G401.6 (cell line): ENCODE results near the gene GPR162.
"Not testable (repeated sequence)": the region's sequence is repeated elsewhere in the genome, so short reads cannot be mapped to it uniquely, and the experiment has no call there.

Experiments used
- FAIRE-seq: peaks from 2 replicates; lab custom pipeline; 2012; peaks lifted over from hg19 to GRCh38; lab: Jason Lieb, UNC

GPR162 gene

GRCh38 chr12:6860942-6861341 lies 39.3 kb downstream of the GPR162 start:
- FAIRE-seq = no peak

- no peak for FAIRE-seq
Observed at GRCh38 chr12:6861391-6861790, 39.8 kb downstream of the GPR162 start.

GRCh38 chr12:6863033-6863432 lies 41.4 kb downstream of the GPR162 start:
- no peak for FAIRE-seq

- FAIRE-seq = no peak
Observed at GRCh38 chr12:6863586-6864321, 42.1 kb downstream of the GPR162 start.

GRCh38 chr12:6865307-6865706 lies 43.7 kb downstream of the GPR162 start:
- not testable (repeated sequence) for FAIRE-seq

- no peak for FAIRE-seq
Observed at GRCh38 chr12:6866163-6866919, 44.7 kb downstream of the GPR162 start.

GRCh38 chr12:6866920-6867412 lies 45.3 kb downstream of the GPR162 start:
- no peak for FAIRE-seq

GRCh38 chr12:6867413-6868210 lies 46.0 kb downstream of the GPR162 start, which contains the start of gene TPI1:
Gene TPI1 (plus strand): TSS chr12:6867531. CDS start chr12:6867567, 36 bp downstream.
- no peak for FAIRE-seq

GRCh38 chr12:6868211-6869048 lies 46.8 kb downstream of the GPR162 start:
- FAIRE-seq = no peak

GRCh38 chr12:6869049-6870021 lies 47.7 kb downstream of the GPR162 start:
- FAIRE-seq = no peak

GRCh38 chr12:6870304-6870703 lies 48.7 kb downstream of the GPR162 start:
- not testable (repeated sequence) for FAIRE-seq

GRCh38 chr12:6871052-6871957 lies 49.7 kb downstream of the GPR162 start:
- FAIRE-seq = peak; percentile 41

- no peak for FAIRE-seq
Observed at GRCh38 chr12:6872073-6873048, 50.7 kb downstream of the GPR162 start.

GRCh38 chr12:6873094-6874014 lies 51.7 kb downstream of the GPR162 start, which contains the start of gene SPSB2:
Gene SPSB2 (minus strand): TSS chr12:6873303. CDS start chr12:6872901, 402 bp downstream.
- peak; percentile 92 for FAIRE-seq

- FAIRE-seq = not testable (repeated sequence)
Observed at GRCh38 chr12:6874015-6874368, 52.4 kb downstream of the GPR162 start.
